HUES64 (cell line): ENCODE results near the gene NLRP7. TPM values are rescaled to one million over a fixed set of nuclear protein-coding genes. Genes with fewer than 3 reads are reported as not detected.
"Not testable (repeated sequence)": the region's sequence is repeated elsewhere in the genome, so short reads cannot be mapped to it uniquely, and the experiment has no call there.

ENCODE experiments used
- H3K27ac ChIP-seq: 2 replicates; pipeline ENCODE4 v1.7.0; 2013; ENCODE audit warnings: low read depth, low read length, inconsistent platforms
- H3K27me3 ChIP-seq: 2 replicates; pipeline ENCODE4 v1.6.1; 2013; ENCODE audit warnings: mild to moderate bottlenecking, low read length; ENCODE audit not compliant: insufficient read depth
- H3K36me3 ChIP-seq: 2 replicates; pipeline ENCODE4 v1.6.1; 2013; ENCODE audit warnings: mild to moderate bottlenecking, low read length; ENCODE audit not compliant: insufficient read depth
- H3K4me1 ChIP-seq: 2 replicates; pipeline ENCODE4 v1.6.1; 2013; ENCODE audit warnings: mild to moderate bottlenecking, low read length, moderate library complexity; ENCODE audit not compliant: insufficient read depth
- H3K4me3 ChIP-seq: 2 replicates; pipeline ENCODE4 v1.5.1; 2013; ENCODE audit warnings: mild to moderate bottlenecking, low read length, moderate library complexity
- H3K9ac ChIP-seq: 2 replicates; pipeline ENCODE4 v1.6.1; 2013; ENCODE audit warnings: mild to moderate bottlenecking, low read depth, low read length
- H3K9me3 ChIP-seq: 2 replicates; pipeline ENCODE4 v1.6.1; 2013; ENCODE audit warnings: low read depth, low read length; ENCODE audit not compliant: insufficient read depth
- WGBS: fragments of 150-250, 120-280 bp; methylation state at CpG from one replicate; pipeline ENCODE4 v1.1.7; 2013; ENCODE audit warnings: missing lambda C conversion rate; 5-methylcytosine and 5-hydroxymethylcytosine counted together
- polyA plus RNA-seq, 2 experiments: library from polyadenylated mRNA; stranded (reverse); fragments of 50-300 nt; gene quantifications; one replicate each; pipeline ENCODE4 v1.2.3, GENCODE V29; 2013

The NLRP7 gene
- polyA plus RNA-seq (2013, experiment 1 of 2) = 0.40 TPM
- polyA plus RNA-seq (2013, experiment 2 of 2) = 0.44 TPM

GRCh38 chr19:54947381-54947780 is at the start of gene NLRP7:
Gene NLRP7, minus strand, starts transcription at chr19:54947530.
- no peak within 1 kb of the TSS for H3K9ac ChIP-seq
- H3K4me1 ChIP-seq = peaks cover 13% of the 10 kb centered on the region
- H3K4me3 ChIP-seq = no peak within 1 kb of the TSS
- no peak within 1 kb of the TSS for H3K27ac ChIP-seq
- H3K27me3 ChIP-seq = no peaks in the 10 kb centered on the region
- H3K36me3 ChIP-seq = no peaks in the 10 kb centered on the region
- WGBS = 90% methylated on average over 8 of the region's 8 CpGs
- H3K9me3 ChIP-seq = no peaks in the 10 kb centered on the region

- Histone ChIP-seq H3K4me1 (no peaks in the 10 kb centered on the region), H3K9ac (no peak overlapping the region), H3K4me3 (no peak overlapping the region), H3K9me3 (no peaks in the 10 kb centered on the region), H3K36me3 (peaks cover 92% of the 10 kb centered on the region), H3K27ac (no peak overlapping the region), H3K27me3 (no peaks in the 10 kb centered on the region)
- WGBS = 80% methylated on average over 3 of the region's 3 CpGs
These were observed 48.2 kb upstream of the NLRP7 start for GRCh38 chr19:54995561-54995960.

- H3K9ac ChIP-seq, H3K4me3 ChIP-seq, H3K27ac ChIP-seq, H3K9me3 ChIP-seq, H3K27me3 ChIP-seq, H3K4me1 ChIP-seq: not testable (repeated sequence)
- H3K36me3 ChIP-seq = peaks cover 97% of the 10 kb centered on the region
- WGBS = 96% methylated on average over 11 of the region's 11 CpGs
These were observed 42.2 kb upstream of the NLRP7 start for GRCh38 chr19:54989531-54989930.

GRCh38 chr19:54982562-54982961 is 35.2 kb upstream of the NLRP7 start:
- not testable (repeated sequence) for H3K9ac ChIP-seq, H3K4me3 ChIP-seq, H3K27ac ChIP-seq, H3K4me1 ChIP-seq, H3K27me3 ChIP-seq, H3K9me3 ChIP-seq
- WGBS = 95% methylated on average over 13 of the region's 23 CpGs
- H3K36me3 ChIP-seq = peaks cover 93% of the 10 kb centered on the region

- 96% methylated on average over 19 of the region's 19 CpGs for WGBS
- H3K27ac ChIP-seq, H3K9ac ChIP-seq, H3K27me3 ChIP-seq, H3K4me3 ChIP-seq, H3K9me3 ChIP-seq, H3K4me1 ChIP-seq: not testable (repeated sequence)
- peaks cover 83% of the 10 kb centered on the region for H3K36me3 ChIP-seq
These were observed 26.1 kb upstream of the NLRP7 start for GRCh38 chr19:54973229-54974090.

- H3K27ac ChIP-seq, H3K4me1 ChIP-seq, H3K4me3 ChIP-seq, H3K9ac ChIP-seq, H3K9me3 ChIP-seq, H3K27me3 ChIP-seq: not testable (repeated sequence)
- H3K36me3 ChIP-seq = peaks cover 63% of the 10 kb centered on the region
- no CpG with 5 or more reads among the region's 5 CpGs for WGBS
These were observed 24.1 kb upstream of the NLRP7 start for GRCh38 chr19:54971446-54971845.

- Histone ChIP-seq H3K9me3 (no peaks in the 10 kb centered on the region), H3K27ac (no peak overlapping the region), H3K27me3 (no peaks in the 10 kb centered on the region), H3K4me1 (peaks cover 4% of the 10 kb centered on the region; the same call in 1 of the 2 replicates), H3K4me3 (no peak overlapping the region), H3K36me3 (peaks cover 47% of the 10 kb centered on the region), H3K9ac (no peak overlapping the region)
- 71% methylated on average over 4 of the region's 4 CpGs for WGBS
These were observed 22.3 kb upstream of the NLRP7 start for GRCh38 chr19:54969647-54970046.

- H3K4me3 ChIP-seq = peak overlapping the region; percentile 82
- peaks cover 27% of the 10 kb centered on the region for H3K36me3 ChIP-seq
- H3K9me3 ChIP-seq = no peaks in the 10 kb centered on the region
- no peak overlapping the region for H3K27ac ChIP-seq
- no peak overlapping the region for H3K9ac ChIP-seq
- peaks cover 4% of the 10 kb centered on the region; the same call in 1 of the 2 replicates for H3K4me1 ChIP-seq
- peaks cover 3% of the 10 kb centered on the region; the same call in 1 of the 2 replicates for H3K27me3 ChIP-seq
- 87% methylated on average over 3 of the region's 3 CpGs for WGBS
These were observed 20.3 kb upstream of the NLRP7 start for GRCh38 chr19:54967611-54968010.

GRCh38 chr19:54965055-54965454 is 17.7 kb upstream of the NLRP7 start:
- not testable (repeated sequence) for H3K36me3 ChIP-seq, H3K4me3 ChIP-seq, H3K27ac ChIP-seq, H3K27me3 ChIP-seq, H3K9ac ChIP-seq, H3K4me1 ChIP-seq, H3K9me3 ChIP-seq
- no CpG with 5 or more reads among the region's 15 CpGs for whole genome bisulfite sequencing

GRCh38 chr19:54959840-54960239 is 12.5 kb upstream of the NLRP7 start:
- no peak overlapping the region for H3K9ac ChIP-seq
- 92% methylated on average over 4 of the region's 8 CpGs for WGBS
- no peak overlapping the region for H3K27ac ChIP-seq
- H3K4me1 ChIP-seq = no peaks in the 10 kb centered on the region
- no peak overlapping the region for H3K4me3 ChIP-seq
- H3K36me3 ChIP-seq = no peaks in the 10 kb centered on the region
- H3K9me3 ChIP-seq = no peaks in the 10 kb centered on the region
- peaks cover 3% of the 10 kb centered on the region; the same call in 1 of the 2 replicates for H3K27me3 ChIP-seq

- H3K4me1 ChIP-seq = peaks cover 8% of the 10 kb centered on the region
- WGBS = 93% methylated on average over 11 of the region's 11 CpGs
- H3K36me3 ChIP-seq = no peaks in the 10 kb centered on the region
- H3K9ac ChIP-seq = no peak overlapping the region
- no peaks in the 10 kb centered on the region for H3K9me3 ChIP-seq
- no peaks in the 10 kb centered on the region for H3K27me3 ChIP-seq
- H3K4me3 ChIP-seq = no peak overlapping the region
- H3K27ac ChIP-seq = no peak overlapping the region
These were observed 8.0 kb upstream of the NLRP7 start for GRCh38 chr19:54955376-54955775.
